NT2/D1 (cell line): Measurements from ENCODE around the gene SLC36A2.
"Not testable (repeated sequence)": the region's sequence is repeated elsewhere in the genome, so short reads cannot be mapped to it uniquely, and the experiment has no call there.

Experiments used
- SUZ12 ChIP-seq: IDR thresholded peaks from 2 replicates; pipeline ENCODE4 v1.6.1; 2011; ENCODE audit not compliant: insufficient read length, insufficient read depth; ENCODE audit errors: extremely low read depth
- YY1 ChIP-seq: IDR thresholded peaks from 2 replicates; pipeline ENCODE4 v1.6.1; 2011; ENCODE audit not compliant: insufficient read length, insufficient read depth
- ZNF274 ChIP-seq: IDR thresholded peaks from 2 replicates; pipeline ENCODE4 v1.6.1; 2011; ENCODE audit warnings: mild to moderate bottlenecking, low read depth, low read length

- TF ChIP-seq YY1, SUZ12, ZNF274: not testable (repeated sequence)
Measured at GRCh38 chr5:151309821-151310220, 37.5 kb downstream of the SLC36A2 start.
